GM18861 (cell line): ENCODE results near the gene ELOB.

Experiments used
- ATAC-seq: cut with Tn5 transposase; IDR thresholded peaks from one replicate; pipeline ENCODE4 v1.9.1; 2021; ENCODE audit not compliant: unreplicated experiment

ELOB gene

GRCh38 chr16:2769100-2769529 lies 8.0 kb downstream of the ELOB start:
- no peak for ATAC-seq

GRCh38 chr16:2768403-2769089 lies 8.5 kb downstream of the ELOB start:
- no peak for ATAC-seq

- no peak for ATAC-seq
Measured at GRCh38 chr16:2767891-2768290, 9.2 kb downstream of the ELOB start.

GRCh38 chr16:2767140-2767731 lies 9.8 kb downstream of the ELOB start:
- no peak for ATAC-seq

GRCh38 chr16:2766430-2767139 lies 10.5 kb downstream of the ELOB start:
- ATAC-seq, result no peak

GRCh38 chr16:2765462-2766404 lies 11.3 kb downstream of the ELOB start:
- ATAC-seq, result no peak

- ATAC-seq, result no peak
Measured at GRCh38 chr16:2764718-2765117, 12.4 kb downstream of the ELOB start.

GRCh38 chr16:2763173-2763572 lies 13.9 kb downstream of the ELOB start:
- ATAC-seq, result no peak

GRCh38 chr16:2762711-2763110 lies 14.4 kb downstream of the ELOB start:
- no peak for ATAC-seq

- ATAC-seq, result no peak
Measured at GRCh38 chr16:2761886-2762583, 15.0 kb downstream of the ELOB start.

GRCh38 chr16:2761472-2761871 lies 15.6 kb downstream of the ELOB start:
- no peak for ATAC-seq

GRCh38 chr16:2757344-2757743 lies 19.7 kb downstream of the ELOB start:
- ATAC-seq, result no peak

GRCh38 chr16:2756288-2757015 lies 20.6 kb downstream of the ELOB start:
- no peak for ATAC-seq

GRCh38 chr16:2755158-2755557 lies 21.9 kb downstream of the ELOB start:
- ATAC-seq, result no peak

- no peak for ATAC-seq
Measured at GRCh38 chr16:2753733-2754020, 23.4 kb downstream of the ELOB start.

- ATAC-seq, result peak; percentile 9
Measured at GRCh38 chr16:2752850-2753732, 24.0 kb downstream of the ELOB start.

GRCh38 chr16:2752035-2752849 lies 24.8 kb downstream of the ELOB start, which contains the start of gene SRRM2:
SRRM2 (plus strand) TSS chr16:2752638; CDS start chr16:2756365, 3,727 bp downstream.
- peak; percentile 69 for ATAC-seq

- peak; percentile 26 for ATAC-seq
Measured at GRCh38 chr16:2751577-2752034, 25.5 kb downstream of the ELOB start.
